Ovary (tissue), 3 donors: ENCODE measurements around the gene OAS2.
"Not testable (repeated sequence)": the region's sequence is repeated elsewhere in the genome, so short reads cannot be mapped to it uniquely, and the experiment has no call there.

Experiments used
- CTCF ChIP-seq, 3 donors: fragments of 450-650 bp in 2 of 3; fragments of 200-600 bp in 1 of 3; IDR thresholded peaks; one replicate each; pipeline versions ENCODE4 v1.5.1 to v1.8.0; 2016 to 2022; ENCODE audit warnings: antibody characterized with exemption in 3 of 3, mild to moderate bottlenecking in 1 of 3
- POLR2A ChIP-seq: fragments of 450-650 bp; IDR thresholded peaks from one replicate; pipeline ENCODE4 v1.6.1; 2017; ENCODE audit warnings: antibody characterized with exemption, mild to moderate bottlenecking, moderate library complexity
- donor health status: DM: no; HTN: no; CAD: no.

DNA sequence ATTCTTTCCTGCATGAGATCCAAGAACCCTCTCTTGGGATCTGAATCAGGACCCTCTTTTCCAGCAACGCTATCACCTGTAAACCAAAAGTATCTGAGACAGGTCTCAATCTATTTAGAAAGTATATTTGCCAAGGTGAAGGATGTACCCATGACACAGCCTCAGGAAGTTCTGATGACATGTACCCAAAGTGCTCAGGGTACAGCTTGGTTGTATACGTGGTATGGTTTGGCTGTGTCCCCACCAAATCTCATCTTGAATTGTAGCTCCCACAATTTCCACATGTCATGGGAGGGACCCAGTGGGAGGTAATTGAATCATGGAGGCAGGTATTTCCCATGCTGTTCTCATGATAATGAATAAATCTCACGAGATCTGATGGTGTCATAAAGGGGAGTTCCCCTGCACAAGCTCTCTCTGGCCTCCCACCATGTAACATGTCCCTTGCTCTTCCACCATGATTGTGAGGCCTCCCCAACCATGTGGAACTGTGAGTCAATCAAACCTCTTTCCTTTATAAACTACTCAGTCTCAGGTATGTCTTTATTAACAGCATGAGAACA, 10.6 kb downstream of the OAS2 start:
- not testable (repeated sequence) for TF ChIP-seq POLR2A; CTCF (IDR thresholded peaks at IDR 0.05)
